ENCODE results near the gene CABP4. TPM values are rescaled to one million over a fixed set of nuclear protein-coding genes. Genes with fewer than 3 reads are reported as not detected.
A peak's percentile ranks its signal among the peaks of the same experiment; 100 is the strongest.
"Not testable (repeated sequence)": the region's sequence is repeated elsewhere in the genome, so short reads cannot be mapped to it uniquely, and the experiment has no call there.

The CABP4 gene
- total RNA-seq, 1 donor, result not detected

DNA sequence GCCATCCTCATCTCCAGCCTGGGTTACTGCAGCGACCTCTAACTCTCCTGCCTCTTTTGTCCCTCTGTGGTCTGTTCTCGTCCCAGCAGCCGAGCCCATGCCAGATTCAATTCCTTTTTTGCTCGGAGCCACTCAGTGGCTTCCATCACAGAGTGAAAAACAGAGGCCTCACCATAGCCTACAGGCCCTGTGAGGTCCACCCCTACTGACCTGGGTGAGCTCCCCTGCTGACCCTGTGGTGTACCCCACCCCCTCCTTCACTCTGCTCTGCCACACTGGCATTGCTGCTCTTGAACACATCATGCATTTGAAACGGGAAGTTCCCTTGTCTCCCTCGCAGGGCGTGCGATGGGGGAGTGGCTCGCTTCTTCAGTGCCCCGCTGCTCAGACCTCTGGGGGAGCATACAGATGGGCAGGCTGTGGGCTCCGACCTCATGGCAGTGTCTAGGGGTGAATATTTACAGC, 29.7 kb downstream of the CABP4 start:
- TF ChIP-seq, protein P1, sequence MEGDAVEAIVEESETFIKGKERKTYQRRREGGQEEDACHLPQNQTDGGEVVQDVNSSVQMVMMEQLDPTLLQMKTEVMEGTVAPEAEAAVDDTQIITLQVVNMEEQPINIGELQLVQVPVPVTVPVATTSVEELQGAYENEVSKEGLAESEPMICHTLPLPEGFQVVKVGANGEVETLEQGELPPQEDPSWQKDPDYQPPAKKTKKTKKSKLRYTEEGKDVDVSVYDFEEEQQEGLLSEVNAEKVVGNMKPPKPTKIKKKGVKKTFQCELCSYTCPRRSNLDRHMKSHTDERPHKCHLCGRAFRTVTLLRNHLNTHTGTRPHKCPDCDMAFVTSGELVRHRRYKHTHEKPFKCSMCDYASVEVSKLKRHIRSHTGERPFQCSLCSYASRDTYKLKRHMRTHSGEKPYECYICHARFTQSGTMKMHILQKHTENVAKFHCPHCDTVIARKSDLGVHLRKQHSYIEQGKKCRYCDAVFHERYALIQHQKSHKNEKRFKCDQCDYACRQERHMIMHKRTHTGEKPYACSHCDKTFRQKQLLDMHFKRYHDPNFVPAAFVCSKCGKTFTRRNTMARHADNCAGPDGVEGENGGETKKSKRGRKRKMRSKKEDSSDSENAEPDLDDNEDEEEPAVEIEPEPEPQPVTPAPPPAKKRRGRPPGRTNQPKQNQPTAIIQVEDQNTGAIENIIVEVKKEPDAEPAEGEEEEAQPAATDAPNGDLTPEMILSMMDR (IDR thresholded peaks at IDR 0.05; ENCODE audit: extremely low read depth, low read depth, low read length), result no peak
- no peak overlapping the region for H3K27ac ChIP-seq (ENCODE audit: low read depth, low read length)
- no peak overlapping the region for H2AFZ ChIP-seq (ENCODE audit: low read length)
- H4K20me1 ChIP-seq (ENCODE audit: insufficient read depth, low read length), result peaks cover 12% of the 10 kb centered on the region
- peaks cover 3% of the 10 kb centered on the region for H3K36me3 ChIP-seq (ENCODE audit: insufficient read depth, low read length)
- DNase-seq (ENCODE audit: insufficient read length, low spot score, missing footprints), result no peak
- H3K4me2 ChIP-seq (ENCODE audit: insufficient read depth, low read length), result no peak overlapping the region
- no peaks in the 10 kb centered on the region for H3K9me3 ChIP-seq (ENCODE audit: low read depth, low read length)
- H3K79me2 ChIP-seq (ENCODE audit: insufficient read depth, low read length), result peaks cover 25% of the 10 kb centered on the region
- H3K4me3 ChIP-seq (ENCODE audit: insufficient read depth, low read length), result no peak overlapping the region
- peaks cover 7% of the 10 kb centered on the region for H3K4me1 ChIP-seq (ENCODE audit: insufficient read depth, low read length)
- H3K27me3 ChIP-seq (ENCODE audit: insufficient read depth, low read length), result no peaks in the 10 kb centered on the region

DNA sequence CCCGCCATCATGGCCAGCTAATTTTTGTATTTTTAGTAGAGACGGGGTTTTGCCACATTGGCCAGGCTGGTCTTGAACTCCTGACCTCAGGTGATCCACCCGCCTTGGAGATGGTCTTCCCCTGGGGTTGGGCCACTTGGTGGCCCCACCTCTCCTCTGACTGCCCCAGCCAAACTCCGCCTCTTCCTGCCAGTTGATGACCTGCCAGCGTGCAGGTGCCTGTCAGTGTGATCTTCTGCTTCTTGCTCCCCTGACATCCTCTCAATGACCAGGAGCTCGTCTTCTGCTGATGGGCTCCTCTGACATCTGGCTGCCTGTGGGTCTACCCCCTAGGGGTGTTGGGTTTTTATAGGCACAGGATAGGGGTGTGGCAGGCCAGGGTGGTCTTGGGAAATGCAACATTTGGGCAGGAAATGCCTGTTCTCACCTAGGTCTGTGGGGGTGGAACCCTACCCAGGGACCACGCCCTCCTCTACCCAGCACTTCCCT, 30.8 kb downstream of the CABP4 start:
- not testable (repeated sequence) for H3K27ac ChIP-seq (ENCODE audit: low read depth, low read length); H3K4me3 ChIP-seq (ENCODE audit: insufficient read depth, low read length); H3K36me3 ChIP-seq (ENCODE audit: insufficient read depth, low read length); H3K4me1 ChIP-seq (ENCODE audit: insufficient read depth, low read length); H3K4me2 ChIP-seq (ENCODE audit: insufficient read depth, low read length); H2AFZ ChIP-seq (ENCODE audit: low read length); H3K27me3 ChIP-seq (ENCODE audit: insufficient read depth, low read length); H3K9me3 ChIP-seq (ENCODE audit: low read depth, low read length)
- peaks cover 12% of the 10 kb centered on the region for H4K20me1 ChIP-seq (ENCODE audit: insufficient read depth, low read length)
- DNase-seq (ENCODE audit: insufficient read length, low spot score, missing footprints), result peak; percentile 74
- peaks cover 25% of the 10 kb centered on the region for H3K79me2 ChIP-seq (ENCODE audit: insufficient read depth, low read length)

DNA sequence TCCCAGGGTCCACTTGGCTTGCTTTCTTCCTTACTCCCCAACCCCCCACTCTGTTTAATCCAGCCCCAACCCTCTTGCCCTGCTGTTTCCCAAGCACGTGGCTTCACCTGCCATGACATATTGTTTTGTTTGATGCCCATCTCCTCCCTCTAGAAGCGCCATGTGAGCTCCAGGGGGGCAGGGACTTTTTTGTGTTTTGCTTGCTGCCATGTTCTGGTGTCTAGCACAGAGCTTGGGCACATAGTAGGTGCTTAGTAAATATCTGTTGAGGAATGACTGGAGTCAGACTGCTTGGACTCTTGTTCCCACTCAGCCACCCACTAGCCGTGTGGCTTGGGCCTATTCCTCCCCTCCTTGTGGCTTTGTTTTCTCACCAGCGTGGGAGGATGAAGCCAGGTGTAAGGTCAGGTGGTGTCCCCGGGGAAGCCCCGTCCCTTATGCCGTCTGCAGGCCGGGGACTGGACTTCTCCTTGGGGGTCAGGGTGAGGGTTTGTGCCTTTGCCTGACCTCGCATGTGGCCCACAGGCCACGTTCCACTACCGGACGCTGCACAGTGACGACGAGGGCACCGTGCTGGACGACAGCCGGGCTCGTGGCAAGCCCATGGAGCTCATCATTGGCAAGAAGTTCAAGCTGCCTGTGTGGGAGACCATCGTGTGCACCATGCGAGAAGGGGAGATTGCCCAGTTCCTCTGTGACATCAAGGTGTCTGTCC, 31.5 kb downstream of the CABP4 start:
- Histone ChIP-seq H3K36me3 (ENCODE audit: insufficient read depth, low read length) (peaks cover 8% of the 10 kb centered on the region), H3K27me3 (ENCODE audit: insufficient read depth, low read length) (no peaks in the 10 kb centered on the region), H3K4me1 (ENCODE audit: insufficient read depth, low read length) (peaks cover 7% of the 10 kb centered on the region), H3K4me3 (ENCODE audit: insufficient read depth, low read length) (no peak overlapping the region), H3K79me2 (ENCODE audit: insufficient read depth, low read length) (peaks cover 25% of the 10 kb centered on the region), H2AFZ (ENCODE audit: low read length) (no peak overlapping the region), H3K27ac (ENCODE audit: low read depth, low read length) (no peak overlapping the region), H3K4me2 (ENCODE audit: insufficient read depth, low read length) (no peak overlapping the region), H3K9me3 (ENCODE audit: low read depth, low read length) (no peaks in the 10 kb centered on the region), H4K20me1 (ENCODE audit: insufficient read depth, low read length) (peaks cover 12% of the 10 kb centered on the region)
- DNase-seq (ENCODE audit: insufficient read length, low spot score, missing footprints), result peak; percentile 71
- TF ChIP-seq, protein P1 (IDR thresholded peaks at IDR 0.05; ENCODE audit: extremely low read depth, low read depth, low read length), result no peak

DNA sequence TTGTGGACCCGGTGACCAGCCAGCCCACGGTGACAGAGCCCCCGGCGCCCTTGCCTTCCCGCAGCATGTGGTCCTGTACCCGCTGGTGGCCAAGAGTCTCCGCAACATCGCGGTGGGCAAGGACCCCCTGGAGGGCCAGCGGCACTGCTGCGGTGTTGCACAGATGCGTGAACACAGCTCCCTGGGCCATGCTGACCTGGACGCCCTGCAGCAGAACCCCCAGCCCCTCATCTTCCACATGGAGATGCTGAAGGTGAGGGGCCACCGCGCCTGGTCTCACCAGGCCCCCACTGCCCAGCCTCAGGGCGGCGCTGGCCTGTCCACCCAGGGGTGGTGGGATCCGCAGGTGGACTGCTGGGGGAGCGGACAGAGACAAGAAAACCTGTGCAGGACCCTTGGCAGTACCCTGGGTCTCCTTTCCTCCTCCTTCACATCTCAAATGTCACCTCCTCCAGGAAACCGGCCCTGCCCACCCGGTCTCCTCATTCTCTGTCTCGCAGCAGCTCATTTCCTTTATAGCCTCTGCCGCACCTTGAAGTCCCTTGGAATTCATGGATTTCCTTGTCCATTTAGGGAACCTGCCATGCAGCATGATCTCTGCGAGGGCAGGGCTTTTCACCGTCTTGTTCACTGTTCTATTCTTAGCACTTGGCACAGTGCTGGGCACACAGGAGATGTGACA, 34.2 kb downstream of the CABP4 start:
- Histone ChIP-seq H4K20me1 (ENCODE audit: insufficient read depth, low read length) (peaks cover 12% of the 10 kb centered on the region), H3K4me2 (ENCODE audit: insufficient read depth, low read length) (no peak overlapping the region), H3K27ac (ENCODE audit: low read depth, low read length) (no peak overlapping the region), H3K36me3 (ENCODE audit: insufficient read depth, low read length) (peaks cover 11% of the 10 kb centered on the region), H3K79me2 (ENCODE audit: insufficient read depth, low read length) (peaks cover 14% of the 10 kb centered on the region), H3K9me3 (ENCODE audit: low read depth, low read length) (no peaks in the 10 kb centered on the region), H3K27me3 (ENCODE audit: insufficient read depth, low read length) (no peaks in the 10 kb centered on the region), H3K4me1 (ENCODE audit: insufficient read depth, low read length) (no peaks in the 10 kb centered on the region), H3K4me3 (ENCODE audit: insufficient read depth, low read length) (no peak overlapping the region), H2AFZ (ENCODE audit: low read length) (no peak overlapping the region)
- TF ChIP-seq, protein P1 (IDR thresholded peaks at IDR 0.05; ENCODE audit: extremely low read depth, low read depth, low read length), result no peak
- DNase-seq (ENCODE audit: insufficient read length, low spot score, missing footprints), result peak; percentile 82

Measured in osteoblast (primary cell).